HepG2 (cell line): Measurements from ENCODE around the gene CDCP2. TPM values are rescaled to one million over a fixed set of nuclear protein-coding genes. Genes with fewer than 3 reads are reported as not detected.

Experiments
- ATM ChIP-seq: fragments of 450-650 bp; IDR thresholded peaks from 2 replicates; pipeline ENCODE4 v1.7.1; 2017; ENCODE audit warnings: mild to moderate bottlenecking, borderline replicate concordance
- KDM2A ChIP-seq: sonication (generic); formaldehyde crosslinking; IDR thresholded peaks from 2 replicates; pipeline ENCODE4 v1.4.0; 2020; ENCODE audit warnings: low read depth, missing genetic modification reagents, borderline replicate concordance
- MTF1 ChIP-seq: sonication (generic); formaldehyde crosslinking; IDR thresholded peaks from 2 replicates; pipeline ENCODE4 v1.5.0; 2020; ENCODE audit warnings: missing genetic modification reagents
- RBFOX2 ChIP-seq: fragments of 200-400 bp; formaldehyde crosslinking; IDR thresholded peaks from 2 replicates; pipeline ENCODE4 v1.6.1; 2017; ENCODE audit warnings: low read depth, mild to moderate bottlenecking, low read length
- ZNF329 ChIP-seq: sonication (generic); formaldehyde crosslinking; IDR thresholded peaks from 2 replicates; pipeline ENCODE4 v1.9.0; 2021; ENCODE audit warnings: low read depth, mild to moderate bottlenecking, missing genetic modification reagents
- ZNF724P ChIP-seq: sonication (generic); formaldehyde crosslinking; IDR thresholded peaks from 2 replicates; pipeline ENCODE4 v1.8.0; 2022; ENCODE audit warnings: missing genetic modification reagents, borderline replicate concordance
- polyA plus RNA-seq, 8 experiments: library from polyadenylated mRNA; depleted of rRNA in 3 of 8; stranded (reverse) in 7 of 8; unstranded in 1 of 8; fragments of >200 nt; fragmentation: Illumina TruSeq in 4 of 8; extraction: Trizol in 4 of 8; gene quantifications; 2 replicates each; pipeline versions ENCODE4 v1.2.1 to v1.2.3, GENCODE V29; 2011 to 2016; ENCODE audit warnings: low read depth in 4 of 8, missing spikeins in 1 of 8, mixed read lengths in 1 of 8; ENCODE audit not compliant: insufficient read depth in 1 of 8
- total RNA-seq, 5 experiments: library from RNA; depleted of rRNA; stranded (reverse); fragments of >200 nt; fragmentation: Illumina TruSeq; extraction: Trizol; gene quantifications; 2 replicates each; pipeline ENCODE4 v1.2.3, GENCODE V29; 2016; ENCODE audit warnings: low read depth in 1 of 5
- TF ChIP-seq, protein P1 (sequence below): IDR thresholded peaks from 2 replicates; pipeline ENCODE4 v1.6.1; 2016; ENCODE audit warnings: missing biosample characterization, missing genetic modification reagents, low read depth
- TF ChIP-seq, protein P2 (sequence below): sonication (generic); formaldehyde crosslinking; IDR thresholded peaks from 2 replicates; pipeline ENCODE4 v1.5.0; 2020; ENCODE audit warnings: missing genetic modification reagents
- TF ChIP-seq, protein P3 (sequence below): sonication (generic); formaldehyde crosslinking; IDR thresholded peaks from 2 replicates; pipeline ENCODE4 v1.5.0; 2020; ENCODE audit warnings: mild to moderate bottlenecking, missing genetic modification reagents, borderline replicate concordance
- TF ChIP-seq, protein P4 (sequence below): sonication (generic); formaldehyde crosslinking; IDR thresholded peaks from 2 replicates; pipeline ENCODE4 v1.4.0; 2020; ENCODE audit warnings: mild to moderate bottlenecking, missing genetic modification reagents
- TF ChIP-seq, protein P5 (sequence below): sonication (generic); formaldehyde crosslinking; IDR thresholded peaks from 2 replicates; pipeline ENCODE4 v1.5.1; 2020; ENCODE audit warnings: missing genetic modification reagents, mild to moderate bottlenecking, borderline replicate concordance
- TF ChIP-seq, protein P6 (sequence below): sonication (generic); formaldehyde crosslinking; IDR thresholded peaks from 2 replicates; pipeline ENCODE4 v1.4.0; 2020; ENCODE audit warnings: missing genetic modification reagents

CDCP2 gene
- total and polyA plus RNA-seq, 2 of the 13 experiments (the other 11 are each of a cell fraction or from before 2014, with no cell fraction given) = not detected

DNA sequence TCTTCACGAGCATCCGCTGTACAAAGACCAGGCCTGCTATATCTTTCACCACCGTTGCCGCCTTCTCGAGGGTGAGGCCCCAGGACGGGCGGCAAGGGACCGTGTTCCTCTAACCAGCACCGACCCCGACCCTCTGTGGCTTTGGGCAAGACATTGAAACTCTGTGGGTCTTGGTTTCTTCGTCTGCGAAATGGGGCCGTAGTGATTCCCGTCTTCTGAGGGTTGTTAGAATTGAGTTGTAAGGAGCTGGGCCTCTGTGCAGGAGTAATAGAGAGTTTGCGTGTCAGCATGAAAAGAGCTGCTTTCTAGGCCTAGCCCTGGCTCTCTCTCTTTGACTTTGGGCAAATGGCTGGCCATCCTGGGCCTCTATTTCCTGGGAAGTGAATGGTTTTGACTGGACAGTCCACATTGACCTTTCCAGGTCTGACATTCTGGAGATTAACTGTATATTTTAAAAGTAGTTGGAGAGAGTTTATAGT, 47.8 kb upstream of the CDCP2 start (continued):
- TF ChIP-seq, protein P1, sequence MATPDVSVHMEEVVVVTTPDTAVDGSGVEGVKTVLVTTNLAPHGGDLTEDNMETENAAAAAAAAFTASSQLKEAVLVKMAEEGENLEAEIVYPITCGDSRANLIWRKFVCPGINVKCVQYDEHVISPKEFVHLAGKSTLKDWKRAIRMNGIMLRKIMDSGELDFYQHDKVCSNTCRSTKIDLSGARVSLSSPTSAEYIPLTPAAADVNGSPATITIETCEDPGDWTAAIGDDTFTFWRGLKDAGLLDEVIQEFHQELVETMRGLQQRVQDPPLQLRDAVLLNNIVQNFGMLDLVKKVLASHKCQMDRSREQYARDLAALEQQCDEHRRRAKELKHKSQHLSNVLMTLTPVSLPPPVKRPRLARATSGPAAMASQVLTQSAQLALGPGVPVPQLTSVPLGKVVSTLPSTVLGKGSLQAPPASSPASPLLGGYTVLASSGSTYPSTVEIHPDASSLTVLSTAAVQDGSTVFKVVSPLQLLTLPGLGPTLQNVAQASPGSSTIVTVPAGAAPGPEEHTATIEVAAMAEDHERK (CRISPR knock-in tag) = no peak
- TF ChIP-seq KDM2A (no peak), RBFOX2 (no peak), ZNF724P (CRISPR knock-in tag) (no peak), ATM (no peak), ZNF329 (no peak), MTF1 (no peak)
- TF ChIP-seq, protein P2, sequence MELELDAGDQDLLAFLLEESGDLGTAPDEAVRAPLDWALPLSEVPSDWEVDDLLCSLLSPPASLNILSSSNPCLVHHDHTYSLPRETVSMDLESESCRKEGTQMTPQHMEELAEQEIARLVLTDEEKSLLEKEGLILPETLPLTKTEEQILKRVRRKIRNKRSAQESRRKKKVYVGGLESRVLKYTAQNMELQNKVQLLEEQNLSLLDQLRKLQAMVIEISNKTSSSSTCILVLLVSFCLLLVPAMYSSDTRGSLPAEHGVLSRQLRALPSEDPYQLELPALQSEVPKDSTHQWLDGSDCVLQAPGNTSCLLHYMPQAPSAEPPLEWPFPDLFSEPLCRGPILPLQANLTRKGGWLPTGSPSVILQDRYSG (CRISPR knock-in tag) = no peak
- TF ChIP-seq, protein P3, sequence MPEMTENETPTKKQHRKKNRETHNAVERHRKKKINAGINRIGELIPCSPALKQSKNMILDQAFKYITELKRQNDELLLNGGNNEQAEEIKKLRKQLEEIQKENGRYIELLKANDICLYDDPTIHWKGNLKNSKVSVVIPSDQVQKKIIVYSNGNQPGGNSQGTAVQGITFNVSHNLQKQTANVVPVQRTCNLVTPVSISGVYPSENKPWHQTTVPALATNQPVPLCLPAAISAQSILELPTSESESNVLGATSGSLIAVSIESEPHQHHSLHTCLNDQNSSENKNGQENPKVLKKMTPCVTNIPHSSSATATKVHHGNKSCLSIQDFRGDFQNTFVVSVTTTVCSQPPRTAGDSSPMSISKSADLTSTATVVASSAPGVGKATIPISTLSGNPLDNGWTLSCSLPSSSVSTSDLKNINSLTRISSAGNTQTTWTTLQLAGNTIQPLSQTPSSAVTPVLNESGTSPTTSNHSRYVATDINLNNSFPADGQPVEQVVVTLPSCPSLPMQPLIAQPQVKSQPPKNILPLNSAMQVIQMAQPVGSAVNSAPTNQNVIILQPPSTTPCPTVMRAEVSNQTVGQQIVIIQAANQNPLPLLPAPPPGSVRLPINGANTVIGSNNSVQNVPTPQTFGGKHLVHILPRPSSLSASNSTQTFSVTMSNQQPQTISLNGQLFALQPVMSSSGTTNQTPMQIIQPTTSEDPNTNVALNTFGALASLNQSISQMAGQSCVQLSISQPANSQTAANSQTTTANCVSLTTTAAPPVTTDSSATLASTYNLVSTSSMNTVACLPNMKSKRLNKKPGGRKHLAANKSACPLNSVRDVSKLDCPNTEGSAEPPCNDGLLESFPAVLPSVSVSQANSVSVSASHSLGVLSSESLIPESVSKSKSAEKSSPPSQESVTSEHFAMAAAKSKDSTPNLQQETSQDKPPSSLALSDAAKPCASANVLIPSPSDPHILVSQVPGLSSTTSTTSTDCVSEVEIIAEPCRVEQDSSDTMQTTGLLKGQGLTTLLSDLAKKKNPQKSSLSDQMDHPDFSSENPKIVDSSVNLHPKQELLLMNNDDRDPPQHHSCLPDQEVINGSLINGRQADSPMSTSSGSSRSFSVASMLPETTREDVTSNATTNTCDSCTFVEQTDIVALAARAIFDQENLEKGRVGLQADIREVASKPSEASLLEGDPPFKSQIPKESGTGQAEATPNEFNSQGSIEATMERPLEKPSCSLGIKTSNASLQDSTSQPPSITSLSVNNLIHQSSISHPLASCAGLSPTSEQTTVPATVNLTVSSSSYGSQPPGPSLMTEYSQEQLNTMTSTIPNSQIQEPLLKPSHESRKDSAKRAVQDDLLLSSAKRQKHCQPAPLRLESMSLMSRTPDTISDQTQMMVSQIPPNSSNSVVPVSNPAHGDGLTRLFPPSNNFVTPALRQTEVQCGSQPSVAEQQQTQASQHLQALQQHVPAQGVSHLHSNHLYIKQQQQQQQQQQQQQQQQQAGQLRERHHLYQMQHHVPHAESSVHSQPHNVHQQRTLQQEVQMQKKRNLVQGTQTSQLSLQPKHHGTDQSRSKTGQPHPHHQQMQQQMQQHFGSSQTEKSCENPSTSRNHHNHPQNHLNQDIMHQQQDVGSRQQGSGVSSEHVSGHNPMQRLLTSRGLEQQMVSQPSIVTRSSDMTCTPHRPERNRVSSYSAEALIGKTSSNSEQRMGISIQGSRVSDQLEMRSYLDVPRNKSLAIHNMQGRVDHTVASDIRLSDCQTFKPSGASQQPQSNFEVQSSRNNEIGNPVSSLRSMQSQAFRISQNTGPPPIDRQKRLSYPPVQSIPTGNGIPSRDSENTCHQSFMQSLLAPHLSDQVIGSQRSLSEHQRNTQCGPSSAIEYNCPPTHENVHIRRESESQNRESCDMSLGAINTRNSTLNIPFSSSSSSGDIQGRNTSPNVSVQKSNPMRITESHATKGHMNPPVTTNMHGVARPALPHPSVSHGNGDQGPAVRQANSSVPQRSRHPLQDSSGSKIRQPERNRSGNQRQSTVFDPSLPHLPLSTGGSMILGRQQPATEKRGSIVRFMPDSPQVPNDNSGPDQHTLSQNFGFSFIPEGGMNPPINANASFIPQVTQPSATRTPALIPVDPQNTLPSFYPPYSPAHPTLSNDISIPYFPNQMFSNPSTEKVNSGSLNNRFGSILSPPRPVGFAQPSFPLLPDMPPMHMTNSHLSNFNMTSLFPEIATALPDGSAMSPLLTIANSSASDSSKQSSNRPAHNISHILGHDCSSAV (CRISPR knock-in tag) = no peak
- TF ChIP-seq, protein P4, sequence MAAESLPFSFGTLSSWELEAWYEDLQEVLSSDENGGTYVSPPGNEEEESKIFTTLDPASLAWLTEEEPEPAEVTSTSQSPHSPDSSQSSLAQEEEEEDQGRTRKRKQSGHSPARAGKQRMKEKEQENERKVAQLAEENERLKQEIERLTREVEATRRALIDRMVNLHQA (CRISPR knock-in tag) = no peak
- TF ChIP-seq, protein P5, sequence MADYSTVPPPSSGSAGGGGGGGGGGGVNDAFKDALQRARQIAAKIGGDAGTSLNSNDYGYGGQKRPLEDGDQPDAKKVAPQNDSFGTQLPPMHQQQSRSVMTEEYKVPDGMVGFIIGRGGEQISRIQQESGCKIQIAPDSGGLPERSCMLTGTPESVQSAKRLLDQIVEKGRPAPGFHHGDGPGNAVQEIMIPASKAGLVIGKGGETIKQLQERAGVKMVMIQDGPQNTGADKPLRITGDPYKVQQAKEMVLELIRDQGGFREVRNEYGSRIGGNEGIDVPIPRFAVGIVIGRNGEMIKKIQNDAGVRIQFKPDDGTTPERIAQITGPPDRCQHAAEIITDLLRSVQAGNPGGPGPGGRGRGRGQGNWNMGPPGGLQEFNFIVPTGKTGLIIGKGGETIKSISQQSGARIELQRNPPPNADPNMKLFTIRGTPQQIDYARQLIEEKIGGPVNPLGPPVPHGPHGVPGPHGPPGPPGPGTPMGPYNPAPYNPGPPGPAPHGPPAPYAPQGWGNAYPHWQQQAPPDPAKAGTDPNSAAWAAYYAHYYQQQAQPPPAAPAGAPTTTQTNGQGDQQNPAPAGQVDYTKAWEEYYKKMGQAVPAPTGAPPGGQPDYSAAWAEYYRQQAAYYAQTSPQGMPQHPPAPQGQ (CRISPR knock-in tag) = no peak
- TF ChIP-seq, protein P6, sequence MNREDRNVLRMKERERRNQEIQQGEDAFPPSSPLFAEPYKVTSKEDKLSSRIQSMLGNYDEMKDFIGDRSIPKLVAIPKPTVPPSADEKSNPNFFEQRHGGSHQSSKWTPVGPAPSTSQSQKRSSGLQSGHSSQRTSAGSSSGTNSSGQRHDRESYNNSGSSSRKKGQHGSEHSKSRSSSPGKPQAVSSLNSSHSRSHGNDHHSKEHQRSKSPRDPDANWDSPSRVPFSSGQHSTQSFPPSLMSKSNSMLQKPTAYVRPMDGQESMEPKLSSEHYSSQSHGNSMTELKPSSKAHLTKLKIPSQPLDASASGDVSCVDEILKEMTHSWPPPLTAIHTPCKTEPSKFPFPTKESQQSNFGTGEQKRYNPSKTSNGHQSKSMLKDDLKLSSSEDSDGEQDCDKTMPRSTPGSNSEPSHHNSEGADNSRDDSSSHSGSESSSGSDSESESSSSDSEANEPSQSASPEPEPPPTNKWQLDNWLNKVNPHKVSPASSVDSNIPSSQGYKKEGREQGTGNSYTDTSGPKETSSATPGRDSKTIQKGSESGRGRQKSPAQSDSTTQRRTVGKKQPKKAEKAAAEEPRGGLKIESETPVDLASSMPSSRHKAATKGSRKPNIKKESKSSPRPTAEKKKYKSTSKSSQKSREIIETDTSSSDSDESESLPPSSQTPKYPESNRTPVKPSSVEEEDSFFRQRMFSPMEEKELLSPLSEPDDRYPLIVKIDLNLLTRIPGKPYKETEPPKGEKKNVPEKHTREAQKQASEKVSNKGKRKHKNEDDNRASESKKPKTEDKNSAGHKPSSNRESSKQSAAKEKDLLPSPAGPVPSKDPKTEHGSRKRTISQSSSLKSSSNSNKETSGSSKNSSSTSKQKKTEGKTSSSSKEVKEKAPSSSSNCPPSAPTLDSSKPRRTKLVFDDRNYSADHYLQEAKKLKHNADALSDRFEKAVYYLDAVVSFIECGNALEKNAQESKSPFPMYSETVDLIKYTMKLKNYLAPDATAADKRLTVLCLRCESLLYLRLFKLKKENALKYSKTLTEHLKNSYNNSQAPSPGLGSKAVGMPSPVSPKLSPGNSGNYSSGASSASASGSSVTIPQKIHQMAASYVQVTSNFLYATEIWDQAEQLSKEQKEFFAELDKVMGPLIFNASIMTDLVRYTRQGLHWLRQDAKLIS (CRISPR knock-in tag) = no peak
